HG03045 (cell line): ENCODE results near the gene RPGRIP1.
"Not testable (repeated sequence)": the region's sequence is repeated elsewhere in the genome, so short reads cannot be mapped to it uniquely, and the experiment has no call there.

Source experiments
- ATAC-seq: cut with Tn5 transposase; IDR thresholded peaks from one replicate; pipeline ENCODE4 v1.9.1; 2021; ENCODE audit warnings: mild to moderate bottlenecking, moderate library complexity; ENCODE audit not compliant: unreplicated experiment

The RPGRIP1 gene

DNA sequence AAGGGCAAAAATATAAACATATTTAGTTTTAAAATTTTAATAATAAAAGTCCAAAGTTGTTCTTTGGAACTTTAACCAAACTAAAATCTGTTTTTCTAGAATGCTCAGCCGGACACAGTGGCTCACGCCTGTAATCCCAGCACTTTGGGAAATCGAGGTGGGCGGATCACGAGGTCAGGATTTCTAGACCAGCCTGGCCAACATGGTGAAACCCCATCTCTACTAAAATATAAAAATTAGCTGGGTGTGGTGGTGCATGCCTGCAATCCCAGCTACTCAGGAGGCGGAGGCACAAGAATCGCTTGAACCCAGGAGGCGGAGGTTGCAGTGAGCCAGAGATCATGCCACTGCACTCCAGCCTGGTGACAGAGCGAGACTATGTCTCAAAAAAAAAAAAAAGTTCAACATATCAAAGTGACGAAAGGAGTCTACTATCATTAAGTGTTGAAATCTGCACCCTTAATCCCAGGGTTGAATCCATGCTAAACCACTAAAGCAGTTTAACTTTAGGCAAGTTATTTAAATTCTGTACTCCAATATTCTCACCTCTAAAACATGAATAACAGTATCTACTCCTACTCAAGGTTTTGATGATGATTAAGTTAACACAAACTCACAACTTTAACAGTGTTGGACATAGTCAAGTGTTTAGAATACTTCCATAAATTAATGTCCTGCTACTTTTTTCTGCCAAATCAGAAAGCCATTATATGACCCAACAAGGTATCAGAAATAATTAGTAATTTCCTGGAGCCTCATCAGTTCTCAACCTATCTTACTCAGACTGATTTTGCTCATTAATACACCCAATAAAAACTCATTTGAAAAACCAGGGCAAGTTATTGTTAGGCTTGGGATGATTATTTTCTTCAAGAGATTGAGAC lies 21.6 kb upstream of the RPGRIP1 start:
- no peak for ATAC-seq

DNA sequence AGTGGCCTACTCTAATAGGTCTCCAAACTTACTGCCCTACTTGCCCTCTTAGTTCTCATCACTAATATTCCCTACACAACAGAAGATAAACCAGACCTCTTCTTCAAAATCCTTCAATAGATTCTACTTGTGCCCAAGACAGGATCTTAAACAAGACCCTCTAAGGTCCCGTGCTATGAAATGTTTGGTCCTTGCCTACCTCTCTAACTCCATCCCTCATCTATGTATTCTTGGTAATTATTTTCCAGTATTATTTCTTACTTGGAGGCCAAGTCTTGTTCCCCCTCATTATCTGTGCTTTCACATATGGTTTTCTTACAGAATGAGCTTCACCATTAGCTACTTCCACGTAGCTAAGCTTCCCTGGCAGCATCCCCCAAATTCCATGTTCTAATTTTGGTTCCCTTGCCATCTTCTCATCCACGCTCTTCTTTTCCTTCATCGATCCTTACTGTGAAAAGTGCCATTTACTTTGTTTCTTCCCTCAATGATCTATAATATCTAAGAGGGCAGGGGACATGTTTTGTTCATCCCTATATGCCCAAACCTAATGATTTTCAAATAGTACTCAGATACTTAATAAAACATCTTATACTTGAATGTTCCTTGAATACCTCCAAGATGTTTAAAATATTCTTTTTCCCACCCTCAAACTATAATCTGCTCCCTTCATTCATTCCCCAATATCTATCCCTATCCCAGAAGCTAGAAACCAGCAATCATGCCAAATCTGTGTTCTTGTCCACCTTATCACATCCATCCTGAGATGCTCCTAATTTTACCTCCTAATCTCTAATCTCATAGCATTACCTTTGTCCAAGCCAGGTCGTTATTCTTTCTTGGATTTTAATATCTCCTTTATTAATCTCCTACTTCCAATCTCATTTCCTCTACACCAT lies 20.7 kb upstream of the RPGRIP1 start:
- no peak for ATAC-seq

DNA sequence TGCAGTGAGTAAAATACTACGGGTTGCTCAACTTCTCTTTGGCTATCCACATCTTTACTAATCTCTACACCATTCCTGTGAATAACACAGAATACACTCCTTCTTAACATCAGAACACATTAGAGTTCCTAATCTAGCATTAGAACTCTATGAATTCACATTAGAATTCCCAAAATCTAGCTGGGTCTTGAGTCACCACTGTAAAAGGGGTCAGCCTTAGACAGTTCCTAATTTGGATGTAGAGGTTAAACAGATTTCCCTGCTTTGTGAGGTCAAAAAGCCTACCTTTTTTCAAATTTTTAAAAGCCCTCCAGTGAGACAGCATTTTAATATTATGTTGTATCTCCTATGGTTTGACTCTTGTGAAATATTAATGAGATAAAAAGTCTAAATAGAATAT lies 18.1 kb upstream of the RPGRIP1 start:
- no peak for ATAC-seq

DNA sequence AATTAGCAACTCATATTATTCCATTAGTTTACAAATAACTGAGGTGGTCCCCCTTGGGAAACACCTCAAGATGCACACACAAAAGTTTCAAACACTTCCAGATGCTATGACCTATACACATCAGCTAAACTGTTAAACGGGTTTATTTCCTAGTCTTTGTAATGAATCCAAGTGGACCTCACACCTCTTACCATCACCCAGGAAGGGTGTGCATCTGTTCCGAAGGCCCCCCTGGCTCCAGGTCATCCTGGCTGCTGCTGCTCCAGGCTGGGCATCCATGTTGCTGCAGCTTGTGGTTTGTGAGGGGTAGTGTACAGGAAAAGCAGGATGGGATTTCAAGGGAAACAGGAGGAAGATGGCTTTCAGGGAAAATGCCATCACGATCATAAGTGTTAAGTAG lies 17.5 kb upstream of the RPGRIP1 start:
- no peak for ATAC-seq

DNA sequence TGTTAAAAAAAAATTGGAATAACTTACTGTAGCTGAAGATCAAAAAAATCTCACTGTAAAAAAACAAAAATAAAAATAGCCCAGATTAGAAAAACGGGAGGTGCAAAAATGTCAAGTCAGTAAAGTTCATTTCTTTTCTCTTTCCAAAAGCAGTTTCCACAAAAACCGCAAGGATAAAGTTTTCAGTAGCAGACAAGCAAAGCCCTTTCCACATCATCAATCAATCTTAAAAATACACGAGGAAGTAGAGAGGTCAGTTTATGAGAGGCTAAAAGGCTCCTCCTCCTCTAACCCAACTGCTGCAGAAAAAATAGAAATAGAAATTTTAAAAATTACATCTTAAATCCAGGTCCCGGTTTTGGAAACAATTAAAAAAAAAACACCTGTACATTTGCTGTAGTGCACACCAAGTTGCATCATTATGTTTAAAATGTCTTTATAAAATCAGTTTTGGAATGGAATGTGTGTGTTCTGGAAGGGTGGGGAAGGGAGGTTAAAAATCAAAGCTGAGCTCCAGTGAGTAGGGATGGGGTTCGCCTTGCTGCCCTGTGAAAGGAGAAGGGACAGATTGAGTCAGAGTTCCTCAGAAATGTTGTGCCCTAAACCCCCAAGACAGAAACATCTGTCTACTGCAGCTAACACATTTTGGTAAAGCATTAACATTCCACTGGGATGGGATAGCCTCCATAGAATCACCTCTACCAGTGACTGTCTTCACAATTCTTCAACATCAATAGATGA lies 16.4 kb upstream of the RPGRIP1 start:
- ATAC-seq: no peak

DNA sequence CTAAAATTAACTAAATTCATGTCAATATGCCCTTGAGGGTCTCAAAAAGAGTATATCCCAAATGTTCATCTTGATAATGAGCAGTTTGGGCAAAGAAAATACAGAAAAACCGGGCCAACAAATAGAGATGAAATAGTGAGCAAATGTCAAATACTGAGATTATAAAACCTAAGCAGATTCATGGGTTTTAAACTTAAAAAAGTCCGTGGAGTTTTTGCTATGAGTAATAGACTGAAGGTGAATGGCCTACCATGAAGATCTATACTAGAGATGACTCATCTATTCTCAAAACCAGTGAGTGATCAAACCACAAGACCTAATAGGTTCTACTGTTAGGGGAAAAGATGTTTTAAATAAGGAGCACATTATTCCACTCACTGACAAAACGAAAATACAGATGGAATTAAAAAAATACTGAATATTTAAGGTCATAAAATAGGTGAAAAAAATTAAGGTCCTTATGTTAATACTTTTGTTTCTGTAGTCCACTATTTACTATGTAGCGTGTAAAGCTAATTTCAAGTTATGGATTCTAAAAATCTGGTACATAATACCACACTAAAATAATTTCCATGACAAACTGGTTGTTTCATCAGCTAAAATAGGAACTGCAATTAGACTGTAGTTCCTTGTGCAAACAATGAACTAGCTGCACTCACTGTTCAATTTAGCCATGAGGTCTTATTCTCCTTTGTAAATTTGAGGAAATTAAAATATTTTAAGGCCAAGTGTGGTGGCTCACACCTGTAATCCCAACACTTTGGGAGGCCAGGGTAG lies 15.7 kb upstream of the RPGRIP1 start:
- peak; percentile 52 for ATAC-seq

DNA sequence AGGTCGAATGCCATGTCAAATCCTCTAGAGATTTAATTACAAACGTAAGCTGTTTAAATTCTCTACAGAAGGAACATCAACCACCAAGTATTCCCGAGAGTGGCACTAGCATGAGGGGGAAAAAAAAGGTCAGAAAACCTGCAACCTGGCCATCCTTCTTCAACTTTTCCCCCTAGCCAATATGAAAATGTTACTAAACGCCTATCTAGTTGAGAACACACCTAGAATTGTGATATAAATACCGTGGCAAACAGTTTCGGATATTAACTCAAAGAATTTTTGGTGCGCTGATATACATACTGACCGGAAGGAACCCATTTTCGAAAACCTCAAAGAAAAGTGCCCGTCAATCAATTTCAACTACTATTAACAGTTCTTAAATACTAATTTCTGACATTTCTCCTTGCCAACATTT lies 12.4 kb upstream of the RPGRIP1 start:
- no peak for ATAC-seq

DNA sequence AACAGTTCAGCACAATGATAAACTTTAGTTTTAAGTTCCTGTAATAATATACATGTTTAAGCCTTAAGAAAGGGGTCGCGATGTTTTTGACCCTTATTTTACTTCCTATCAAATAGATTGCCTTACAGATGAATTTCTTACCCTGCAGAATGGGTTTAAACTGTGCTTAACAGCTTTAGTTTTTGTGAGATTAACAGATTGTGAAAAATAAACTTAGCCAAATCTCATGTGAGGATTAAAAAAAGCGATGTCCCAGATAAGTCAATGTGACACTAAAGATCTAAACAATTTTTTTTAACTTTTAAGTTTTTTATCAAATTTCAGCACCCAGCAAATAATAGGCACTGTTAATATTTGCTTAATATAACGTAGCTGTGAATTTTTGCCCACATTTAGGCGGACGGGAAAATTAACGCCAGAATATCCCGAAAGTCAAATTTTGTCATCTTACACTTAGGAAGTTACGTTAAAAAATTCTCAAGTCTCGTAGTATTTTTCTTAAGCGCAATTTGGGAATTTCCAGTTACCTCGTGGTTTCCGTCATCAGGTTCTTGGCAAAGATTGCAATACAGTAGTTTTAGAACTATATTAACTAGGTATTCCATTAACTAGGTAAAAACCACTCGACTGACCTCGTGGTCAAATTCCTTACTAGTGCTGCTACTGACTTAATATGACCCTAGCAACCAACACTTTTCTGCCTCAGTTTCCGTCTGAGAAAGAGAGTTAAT lies 11.8 kb upstream of the RPGRIP1 start:
- no peak for ATAC-seq

DNA sequence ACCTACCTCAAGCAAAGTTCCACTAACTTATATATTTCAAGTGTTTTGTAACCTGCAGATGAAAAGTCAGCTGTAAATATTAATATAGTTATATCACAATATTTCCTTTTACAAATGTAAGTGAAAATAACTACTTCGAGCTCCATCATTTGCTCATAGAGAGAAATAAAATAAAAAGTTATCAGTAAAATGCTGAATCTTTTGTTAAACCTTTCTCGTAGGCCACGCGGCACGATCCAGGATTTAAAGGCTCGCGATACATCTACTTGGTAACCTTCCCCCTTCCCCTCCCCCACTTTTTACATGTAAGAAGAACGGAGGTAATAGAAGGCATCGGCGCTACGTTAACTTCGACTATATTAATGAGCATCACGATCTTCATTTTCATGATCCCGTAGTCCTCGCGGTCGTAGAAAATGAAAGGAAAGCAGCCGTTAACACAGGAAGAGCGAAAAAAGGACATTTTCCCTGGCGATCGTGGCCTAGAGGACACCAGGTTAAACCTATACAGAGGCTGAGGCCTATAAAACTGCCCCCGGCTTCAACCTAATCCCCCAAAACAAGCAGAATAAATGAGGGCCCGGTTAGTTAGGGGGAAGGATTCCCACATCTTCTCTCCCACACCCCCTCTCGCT lies 11.1 kb upstream of the RPGRIP1 start:
- ATAC-seq: no peak

DNA sequence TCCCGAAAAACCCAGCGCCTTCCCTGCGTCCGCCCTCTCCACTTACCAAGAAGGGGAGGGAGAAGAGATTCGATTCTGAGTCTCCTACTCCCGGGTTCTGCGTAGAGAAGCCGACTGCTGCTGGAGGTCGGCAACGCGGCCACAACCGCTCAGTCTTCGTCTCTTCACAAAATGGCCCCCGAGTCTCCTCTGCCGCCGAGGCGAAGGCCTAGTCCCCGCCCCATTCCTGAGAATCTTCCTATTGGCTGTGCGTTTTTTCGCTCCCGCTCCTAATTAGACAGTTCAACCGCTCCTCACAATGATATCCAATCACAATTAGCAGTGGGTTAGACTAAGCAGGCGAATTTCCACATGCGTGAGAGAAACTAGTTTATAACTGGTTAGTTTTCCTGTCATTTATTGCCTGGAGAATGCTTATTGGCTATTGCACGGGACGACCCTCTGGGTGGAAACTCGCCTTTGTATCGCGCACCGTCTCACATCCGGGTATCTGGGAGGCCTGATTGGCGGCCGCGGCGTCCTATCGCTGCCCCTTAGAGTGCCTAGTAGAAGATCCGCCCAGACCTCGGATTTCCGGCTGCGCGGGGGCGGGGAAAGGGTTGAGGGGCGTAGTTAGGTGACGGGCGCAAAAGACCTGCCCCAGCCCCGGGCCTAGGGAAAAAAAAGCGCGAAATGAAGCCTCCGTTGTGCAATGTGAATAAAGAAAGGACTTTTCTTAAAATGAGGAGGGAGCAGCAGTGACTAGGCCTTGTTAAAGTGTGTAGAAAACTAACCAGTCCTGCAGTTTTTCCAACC lies 10.4 kb upstream of the RPGRIP1 start, which contains the start of gene HNRNPC:
Gene HNRNPC, minus strand, starts transcription at position 191 of the 795 bp plus-strand sequence. CDS start 35,249 bp downstream, outside the sequence.
- ATAC-seq: peak; percentile 92

DNA sequence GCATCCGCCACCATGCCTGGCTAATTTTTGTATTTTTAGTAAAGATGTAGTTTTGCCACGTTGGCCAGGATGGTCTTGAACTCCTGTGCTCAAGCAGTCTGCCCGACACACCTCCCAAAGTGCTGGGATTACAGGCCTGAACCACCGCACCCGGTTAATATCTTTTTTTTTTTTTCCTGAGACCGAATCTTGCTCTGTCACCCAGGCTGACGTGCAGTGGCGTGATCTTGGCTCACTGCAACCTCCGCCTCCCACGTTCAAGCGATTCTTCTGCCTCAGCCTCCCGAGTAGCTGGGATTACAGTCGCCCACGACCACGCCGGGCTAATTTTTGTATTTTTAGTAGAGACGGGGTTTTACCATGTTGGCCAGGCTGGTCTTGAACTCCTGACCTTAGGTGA lies 7.2 kb upstream of the RPGRIP1 start:
- ATAC-seq: not testable (repeated sequence)

DNA sequence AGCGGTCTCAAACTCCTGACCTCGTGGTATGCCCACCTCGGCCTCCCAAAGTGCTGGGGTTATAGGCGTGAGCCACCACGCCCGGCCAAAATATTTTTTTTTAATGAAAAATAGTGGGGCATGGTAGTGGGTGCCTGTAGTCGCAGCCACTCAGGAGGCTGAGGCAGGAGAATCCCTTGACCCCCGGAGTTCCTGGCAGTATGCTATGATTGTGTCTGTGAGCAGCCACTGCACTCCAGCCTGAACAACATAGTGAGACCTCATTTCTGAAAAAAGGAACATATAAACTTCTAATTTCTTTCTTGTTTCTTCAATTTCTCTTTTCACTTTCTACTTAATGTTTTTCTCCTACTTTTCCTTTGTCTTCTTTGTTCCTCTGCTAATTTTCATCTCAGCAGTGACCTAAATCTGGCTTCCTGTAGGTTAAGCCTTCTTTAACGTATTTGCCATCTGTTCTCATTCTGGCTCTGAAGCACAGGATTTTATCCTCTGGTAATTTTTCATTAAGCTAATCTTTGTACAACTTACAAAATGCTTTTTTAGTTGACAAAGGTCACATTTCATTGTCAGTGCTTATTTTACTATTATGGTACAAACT lies 4.5 kb upstream of the RPGRIP1 start:
- no peak for ATAC-seq

DNA sequence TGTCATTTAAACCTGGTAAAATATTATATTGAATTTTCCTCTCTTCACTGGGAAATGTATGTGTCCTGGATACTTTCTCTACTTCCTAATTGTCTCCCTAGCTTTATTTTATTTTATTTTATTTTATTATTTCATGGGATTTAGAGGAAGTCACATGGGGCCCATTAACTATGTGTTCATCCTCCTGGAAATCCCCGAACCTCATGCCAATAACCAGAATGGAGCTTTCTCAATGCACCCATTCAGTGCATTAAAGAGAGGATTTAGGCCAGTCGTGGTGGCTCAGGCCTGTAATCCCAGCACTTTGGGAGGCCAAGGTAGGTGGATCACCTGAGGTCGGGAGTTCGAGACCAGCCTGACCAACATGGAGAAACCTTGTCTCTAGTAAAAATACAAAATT lies 1.3 kb upstream of the RPGRIP1 start:
- ATAC-seq: no peak

DNA sequence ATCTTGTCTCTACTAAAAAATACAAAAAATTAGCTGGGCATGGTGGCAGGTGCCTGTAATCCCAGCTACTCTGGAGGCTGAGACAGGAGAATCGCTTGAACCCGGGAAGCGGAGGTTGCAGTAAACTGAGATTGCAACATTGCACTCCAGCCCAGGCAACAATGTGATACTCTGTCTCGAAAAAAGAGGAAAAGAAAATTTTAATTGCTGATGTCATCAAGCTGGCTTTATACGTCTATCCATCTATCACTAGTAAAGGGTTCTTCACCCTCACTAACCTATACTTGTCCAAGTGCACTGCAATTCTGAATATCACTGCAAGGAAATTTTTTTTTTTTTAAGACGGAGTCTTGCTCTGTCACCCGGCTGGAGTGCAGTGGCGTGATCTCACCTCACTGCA lies 2.0 kb downstream of the RPGRIP1 start:
- not testable (repeated sequence) for ATAC-seq

DNA sequence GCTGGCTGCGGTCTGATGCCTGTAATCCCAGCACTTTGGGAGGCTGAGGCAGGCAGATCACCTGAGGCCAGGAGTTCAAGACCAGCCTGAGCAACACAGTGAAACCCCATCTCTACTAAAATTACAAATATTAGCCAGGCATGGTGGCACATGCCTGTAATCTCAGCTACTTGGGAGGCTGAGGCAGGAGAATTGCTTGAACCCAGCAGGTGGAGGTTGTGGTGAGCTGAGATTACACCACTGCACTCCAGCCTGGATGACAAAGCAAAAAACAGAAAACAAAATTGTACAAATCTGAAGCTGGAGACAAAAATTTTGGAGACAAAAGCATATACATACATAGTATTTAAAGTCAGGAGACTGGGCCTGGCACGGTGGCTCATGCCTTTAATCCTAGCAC lies 6.6 kb downstream of the RPGRIP1 start:
- ATAC-seq: not testable (repeated sequence)

DNA sequence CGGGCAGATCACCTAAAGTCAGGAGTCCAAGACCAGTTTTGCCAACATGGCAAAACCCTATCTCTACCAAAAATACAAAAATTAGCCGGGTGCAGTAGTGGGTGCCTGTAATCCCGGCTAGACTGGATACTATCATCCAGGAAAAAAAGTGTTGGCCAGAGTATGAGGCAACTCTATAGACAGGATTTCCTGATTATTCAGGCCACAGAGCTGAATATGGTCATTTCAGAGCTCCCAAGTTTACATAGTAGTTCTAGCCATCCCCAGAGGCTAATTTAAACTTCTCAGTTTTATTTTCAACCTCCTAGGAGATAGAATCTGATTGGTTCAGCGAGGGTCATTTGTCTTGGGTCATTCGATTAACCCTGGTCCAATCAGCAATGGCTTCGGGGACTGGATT lies 7.3 kb downstream of the RPGRIP1 start:
- ATAC-seq: no peak

DNA sequence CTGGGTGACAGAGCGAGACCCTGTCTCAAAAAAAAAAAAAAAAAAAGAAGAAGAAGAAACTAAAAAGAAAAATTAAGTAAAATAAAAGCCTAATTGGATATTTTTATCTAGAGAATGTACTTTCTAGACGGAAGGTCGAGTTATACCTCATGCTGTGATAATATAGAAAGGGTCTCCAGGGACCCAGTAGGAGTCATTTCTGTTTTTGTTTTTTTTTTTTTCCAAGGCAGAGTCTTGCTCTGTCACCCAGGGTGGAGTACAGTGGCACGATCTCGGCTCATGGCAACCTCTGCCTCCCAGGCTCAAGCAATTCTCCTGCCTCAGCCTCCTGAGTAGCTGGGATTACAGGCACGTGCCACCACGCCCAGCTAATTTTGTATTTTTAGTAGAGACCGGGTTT lies 14.1 kb downstream of the RPGRIP1 start:
- not testable (repeated sequence) for ATAC-seq

DNA sequence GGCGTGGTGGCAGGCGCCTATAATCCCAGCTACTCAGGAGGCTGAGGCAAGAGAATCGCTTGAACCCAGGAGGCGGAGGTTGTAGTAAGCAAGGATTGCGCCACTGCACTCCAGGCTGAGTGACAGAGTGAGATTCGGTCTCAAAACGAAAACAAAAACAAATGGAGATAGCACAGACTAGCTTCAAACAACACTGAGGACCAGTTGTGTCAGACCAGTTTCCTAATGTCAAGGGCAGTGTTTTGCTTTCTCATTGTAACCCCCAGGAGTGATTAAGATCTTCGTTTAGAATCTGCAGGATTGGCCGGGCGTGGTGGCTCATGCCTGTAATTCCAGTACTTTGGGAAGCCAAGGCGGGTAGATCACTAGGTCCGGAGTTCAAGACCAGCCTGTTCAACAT lies 18.5 kb downstream of the RPGRIP1 start:
- ATAC-seq: no peak
